Trophoblast cell (in vitro differentiated cells and primary cell): Measurements from ENCODE around the gene PDHX.

ENCODE experiments used
- DNase-seq, 2 donors: peaks; one replicate each; pipeline ENCODE4 v3.0.0-alpha.2; 2016
- H2AFZ ChIP-seq: 2 replicates; pipeline ENCODE4 v1.6.1; 2013; ENCODE audit warnings: low read length, moderate library complexity, mild to moderate bottlenecking; ENCODE audit not compliant: insufficient read depth, poor library complexity
- H2AK5ac ChIP-seq: 2 replicates; pipeline ENCODE4 v1.6.1; 2013; ENCODE audit warnings: mild to moderate bottlenecking, low read length
- H2BK120ac ChIP-seq: 2 replicates; pipeline ENCODE4 v1.6.1; 2013; ENCODE audit warnings: low read length, mild to moderate bottlenecking, moderate library complexity; ENCODE audit not compliant: insufficient read depth, poor library complexity
- H2BK12ac ChIP-seq: 2 replicates; pipeline ENCODE4 v1.6.1; 2013; ENCODE audit warnings: mild to moderate bottlenecking, low read length, moderate library complexity
- H2BK5ac ChIP-seq: 2 replicates; pipeline ENCODE4 v1.6.1; 2013; ENCODE audit warnings: low read length, low read depth, moderate library complexity, mild to moderate bottlenecking; ENCODE audit not compliant: poor library complexity
- H3K14ac ChIP-seq: 2 replicates; pipeline ENCODE4 v1.6.1; 2013; ENCODE audit warnings: mild to moderate bottlenecking, low read length
- H3K18ac ChIP-seq: 2 replicates; pipeline ENCODE4 v1.6.1; 2013; ENCODE audit warnings: mild to moderate bottlenecking, low read length
- H3K23ac ChIP-seq: 2 replicates; pipeline ENCODE4 v1.6.1; 2013; ENCODE audit warnings: low read length
- H3K27ac ChIP-seq: 2 replicates; pipeline ENCODE4 v1.5.1; 2013; ENCODE audit warnings: low read depth, mild to moderate bottlenecking, inconsistent platforms, low read length, moderate library complexity
- H3K27me3 ChIP-seq: 2 replicates; pipeline ENCODE4 v1.6.1; 2013; ENCODE audit warnings: inconsistent platforms, mild to moderate bottlenecking, low read length, moderate library complexity; ENCODE audit not compliant: insufficient read depth
- H3K36me3 ChIP-seq, 2 experiments: 1 replicate in 1 of 2; 2 replicates in 1 of 2; pipeline ENCODE4 v1.6.1; 2013; ENCODE audit warnings: low read length in 2 of 2, mild to moderate bottlenecking in 2 of 2, moderate library complexity in 1 of 2; ENCODE audit not compliant: insufficient read depth in 2 of 2, control insufficient read depth in 1 of 2
- H3K4ac ChIP-seq: 2 replicates; pipeline ENCODE4 v1.6.1; 2013; ENCODE audit warnings: low read depth, mild to moderate bottlenecking, low read length, moderate library complexity
- H3K4me1 ChIP-seq, 2 experiments: 1 replicate in 1 of 2; 2 replicates in 1 of 2; pipeline ENCODE4 v1.6.1; 2013; ENCODE audit warnings: low read length in 2 of 2, mild to moderate bottlenecking in 2 of 2, moderate library complexity in 1 of 2; ENCODE audit not compliant: insufficient read depth in 2 of 2, control insufficient read depth in 1 of 2
- H3K4me2 ChIP-seq: 2 replicates; pipeline ENCODE4 v1.6.1; 2013; ENCODE audit warnings: inconsistent platforms, mild to moderate bottlenecking, low read length, moderate library complexity
- H3K4me3 ChIP-seq: 2 replicates; pipeline ENCODE4 v1.5.1; 2013; ENCODE audit warnings: mild to moderate bottlenecking, low read depth, low read length, inconsistent platforms
- H3K79me1 ChIP-seq: one replicate; pipeline ENCODE4 v1.6.1; 2013; ENCODE audit warnings: low read length
- H3K79me2 ChIP-seq: 2 replicates; pipeline ENCODE4 v1.6.1; 2013; ENCODE audit warnings: low read length, mild to moderate bottlenecking; ENCODE audit not compliant: control insufficient read depth, insufficient read depth, poor library complexity
- H3K9ac ChIP-seq: 2 replicates; pipeline ENCODE4 v1.6.1; 2013; ENCODE audit warnings: mild to moderate bottlenecking, low read length
- H3K9me3 ChIP-seq: 2 replicates; pipeline ENCODE4 v1.6.1; 2013; ENCODE audit warnings: low read depth, mild to moderate bottlenecking, control low read depth, inconsistent platforms, low read length; ENCODE audit not compliant: insufficient read depth
- H4K12ac ChIP-seq: 2 replicates; pipeline ENCODE4 v1.6.1; 2013; ENCODE audit warnings: low read depth, mild to moderate bottlenecking, low read length, moderate library complexity
- H4K8ac ChIP-seq: 2 replicates; pipeline ENCODE4 v1.6.1; 2013; ENCODE audit warnings: low read depth, mild to moderate bottlenecking, low read length, moderate library complexity
- H4K91ac ChIP-seq: one replicate; pipeline ENCODE4 v1.6.1; 2013; ENCODE audit warnings: low read depth, mild to moderate bottlenecking, low read length, moderate library complexity
- WGBS: extraction: QIAGEN DNeasy Blood & Tissue Kit; methylation state at CpG from one replicate; pipeline ENCODE4 v1.1.7; 2013; ENCODE audit warnings: missing lambda C conversion rate; ENCODE audit not compliant: insufficient read length, insufficient coverage; ENCODE audit errors: extremely low coverage; 5-methylcytosine and 5-hydroxymethylcytosine counted together

The PDHX gene

DNA sequence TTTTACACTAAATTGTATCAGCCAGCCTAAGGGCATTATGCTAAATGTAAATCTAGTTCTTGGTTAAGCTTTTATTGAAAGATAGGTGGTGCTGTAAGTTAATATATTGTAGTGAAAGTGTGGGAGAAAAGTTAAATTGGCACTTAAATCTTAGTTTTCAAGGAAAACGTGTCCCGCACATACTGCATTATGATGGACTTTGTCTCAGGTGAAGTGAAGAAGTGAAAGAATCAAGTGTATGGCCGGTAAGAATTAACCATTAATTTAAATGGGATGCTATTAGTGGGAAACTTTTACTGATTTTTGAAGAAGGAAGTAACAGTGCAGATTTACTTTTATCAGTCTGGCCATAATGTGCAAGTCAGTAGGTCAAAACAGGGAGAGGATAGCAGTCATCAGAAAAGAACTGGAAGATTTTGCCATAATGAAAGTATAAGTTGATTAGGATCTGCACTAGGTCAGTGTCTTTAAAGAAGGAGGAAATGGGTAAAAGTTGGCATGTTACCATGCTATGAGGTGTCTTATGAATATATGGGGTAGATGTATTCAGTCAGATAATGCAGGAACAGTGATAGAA lies 81.6 kb downstream of the PDHX start:
- no peaks in the 10 kb centered on the region for H3K9me3 ChIP-seq
- H4K91ac ChIP-seq: no peak overlapping the region
- H3K27me3 ChIP-seq: no peaks in the 10 kb centered on the region
- no CpG with 5 or more reads among the region's 3 CpGs for WGBS
- H2BK120ac ChIP-seq: no peak overlapping the region
- no peaks in the 10 kb centered on the region for H3K4me1 ChIP-seq
- H2AK5ac ChIP-seq: no peak overlapping the region
- H2BK5ac ChIP-seq: no peak overlapping the region
- H2AFZ ChIP-seq: no peak overlapping the region
- no peak overlapping the region for H3K23ac ChIP-seq
- no peak overlapping the region for H3K4me3 ChIP-seq
- no peak overlapping the region for H3K4me2 ChIP-seq
- peak in 1 of 2 donors; percentile 24 for DNase-seq
- peaks cover 0 to 3% of the 10 kb centered on the region in 2 experiments for H3K36me3 ChIP-seq
- no peaks in the 10 kb centered on the region for H3K79me1 ChIP-seq
- no peak overlapping the region for H4K8ac ChIP-seq
- H3K27ac ChIP-seq: no peak overlapping the region
- H4K12ac ChIP-seq: no peak overlapping the region
- no peak overlapping the region for H3K18ac ChIP-seq
- H3K79me2 ChIP-seq: no peaks in the 10 kb centered on the region
- H3K14ac ChIP-seq: no peak overlapping the region
- no peak overlapping the region for H3K9ac ChIP-seq
- no peak overlapping the region for H2BK12ac ChIP-seq
- no peak overlapping the region for H3K4ac ChIP-seq

DNA sequence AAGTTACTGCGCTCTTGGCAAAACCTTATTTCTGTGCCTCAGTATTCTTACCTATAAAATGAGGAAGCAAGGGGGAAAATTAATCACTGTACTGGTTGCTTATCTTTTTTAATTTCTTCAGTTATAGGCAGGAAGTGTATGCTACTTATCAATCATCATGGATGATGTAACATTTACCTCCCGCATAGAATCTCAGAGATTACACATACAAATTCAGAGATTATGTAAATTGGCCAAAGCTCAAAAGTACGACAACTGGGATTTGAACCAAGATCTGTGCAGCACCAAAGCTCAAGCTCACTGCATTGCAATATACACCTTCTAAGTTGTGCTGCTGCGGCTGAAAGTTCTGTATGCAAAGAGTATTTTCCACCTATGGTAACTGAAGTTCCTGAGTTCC lies 83.0 kb downstream of the PDHX start:
- Histone ChIP-seq H3K4me2 (no peak overlapping the region), H3K36me3 (peaks cover 0 to 3% of the 10 kb centered on the region in 2 experiments), H4K12ac (no peak overlapping the region), H3K18ac (no peak overlapping the region), H3K27me3 (no peaks in the 10 kb centered on the region), H3K9me3 (no peaks in the 10 kb centered on the region), H2AK5ac (no peak overlapping the region), H3K79me1 (no peaks in the 10 kb centered on the region), H3K27ac (no peak overlapping the region), H4K8ac (no peak overlapping the region), H3K4ac (no peak overlapping the region), H4K91ac (no peak overlapping the region), H3K79me2 (no peaks in the 10 kb centered on the region), H3K4me3 (no peak overlapping the region), H3K23ac (no peak overlapping the region), H2BK5ac (no peak overlapping the region), H2BK12ac (no peak overlapping the region), H2BK120ac (no peak overlapping the region), H3K14ac (no peak overlapping the region), H3K4me1 (peaks cover 0 to 2% of the 10 kb centered on the region in 2 experiments), H3K9ac (no peak overlapping the region), H2AFZ (no peak overlapping the region)
- no peak for DNase-seq
- WGBS: no CpG with 5 or more reads among the region's 4 CpGs

DNA sequence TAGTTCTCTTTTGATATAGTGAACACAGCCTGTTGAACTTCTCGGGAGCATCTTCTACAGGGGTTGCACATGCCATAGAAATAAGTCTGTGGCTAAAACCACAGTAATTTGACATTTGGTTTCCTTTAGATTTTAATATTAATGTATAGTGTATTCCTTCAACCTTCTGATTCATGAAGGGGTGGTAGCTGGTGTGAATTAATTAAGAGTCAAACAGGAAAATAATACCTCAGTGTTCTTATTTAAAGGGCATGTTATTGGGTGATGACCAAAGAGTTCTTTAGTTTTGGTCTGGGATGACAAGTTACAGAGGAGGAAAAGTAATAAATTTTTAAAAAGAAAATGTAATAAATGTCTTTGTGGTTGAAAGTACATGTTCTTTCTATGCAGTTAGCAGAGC lies 86.8 kb downstream of the PDHX start:
- Histone ChIP-seq H3K9me3 (no peaks in the 10 kb centered on the region), H3K27me3 (no peaks in the 10 kb centered on the region), H3K4me3 (no peak overlapping the region), H4K8ac (no peak overlapping the region), H3K79me1 (no peaks in the 10 kb centered on the region), H4K91ac (no peak overlapping the region), H3K23ac (no peak overlapping the region), H3K18ac (no peak overlapping the region), H4K12ac (no peak overlapping the region), H2BK120ac (no peak overlapping the region), H2BK12ac (no peak overlapping the region), H3K36me3 (no peaks in the 10 kb centered on the region), H3K4ac (no peak overlapping the region), H3K14ac (no peak overlapping the region), H3K4me2 (no peak overlapping the region), H2BK5ac (no peak overlapping the region), H2AFZ (no peak overlapping the region), H3K4me1 (peaks cover 0 to 2% of the 10 kb centered on the region in 2 experiments), H2AK5ac (no peak overlapping the region), H3K79me2 (no peaks in the 10 kb centered on the region), H3K9ac (no peak overlapping the region), H3K27ac (no peak overlapping the region)
- DNase-seq: no peak
- no CpG with 5 or more reads among the region's 1 CpG for whole genome bisulfite sequencing

DNA sequence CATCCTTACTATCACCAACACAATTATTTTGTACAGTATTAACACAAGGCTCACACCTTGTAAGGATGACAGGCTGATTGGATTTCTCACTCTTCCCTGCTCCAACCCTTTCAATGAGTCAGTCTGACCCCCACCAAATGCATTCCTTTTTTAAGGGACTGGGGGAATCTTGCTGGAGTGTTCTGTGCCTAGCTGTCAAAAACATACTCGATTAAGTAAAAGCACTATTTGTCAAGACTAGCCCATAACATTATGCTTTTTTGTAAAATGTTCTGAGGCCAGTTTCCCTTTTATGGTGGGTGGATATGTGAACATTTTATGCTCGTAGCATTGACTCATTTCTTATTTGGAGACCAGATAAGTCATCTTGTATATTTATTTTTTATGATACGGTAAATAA lies 87.2 kb downstream of the PDHX start:
- no peak overlapping the region for H2AK5ac ChIP-seq
- no peak overlapping the region for H3K4me3 ChIP-seq
- no peaks in the 10 kb centered on the region for H3K79me2 ChIP-seq
- no peak for DNase-seq
- H3K9ac ChIP-seq: no peak overlapping the region
- no peak overlapping the region for H3K18ac ChIP-seq
- no peak overlapping the region for H4K91ac ChIP-seq
- no peak overlapping the region for H2BK12ac ChIP-seq
- H2BK120ac ChIP-seq: no peak overlapping the region
- H2BK5ac ChIP-seq: no peak overlapping the region
- no peaks in the 10 kb centered on the region for H3K27me3 ChIP-seq
- H4K12ac ChIP-seq: no peak overlapping the region
- H3K4me2 ChIP-seq: no peak overlapping the region
- WGBS: no CpG with 5 or more reads among the region's 3 CpGs
- H4K8ac ChIP-seq: no peak overlapping the region
- no peaks in the 10 kb centered on the region for H3K36me3 ChIP-seq
- no peak overlapping the region for H3K23ac ChIP-seq
- no peak overlapping the region for H3K14ac ChIP-seq
- no peak overlapping the region for H2AFZ ChIP-seq
- no peaks in the 10 kb centered on the region for H3K79me1 ChIP-seq
- H3K9me3 ChIP-seq: no peaks in the 10 kb centered on the region
- H3K4me1 ChIP-seq: peaks cover 0 to 2% of the 10 kb centered on the region in 2 experiments
- H3K4ac ChIP-seq: no peak overlapping the region
- H3K27ac ChIP-seq: no peak overlapping the region
